B cell (primary cell): ENCODE data around the gene USP28. TPM values are rescaled to one million over a fixed set of nuclear protein-coding genes. Genes with fewer than 3 reads are reported as not detected.

Experiments used
- ATAC-seq: fragments of 200-7000 bp; cut with Tn5 transposase; one replicate; pipeline ENCODE4 v1.10.0; 2021; ENCODE audit warnings: low read depth, mild to moderate bottlenecking, moderate number of reproducible peaks, moderate library complexity
- CTCF ChIA-PET: fragments of 350-600 bp; sonication (Branson Sonifier 250); formaldehyde crosslinking; loops from one replicate; lab custom pipeline; 2021; ENCODE audit warnings: antibody characterized with exemption, inconsistent platforms; lab: Charles Lee
- POLR2A ChIA-PET: fragments of 350-600 bp; sonication (Branson Sonifier 250); formaldehyde crosslinking; loops from one replicate; lab custom pipeline; 2021; ENCODE audit warnings: antibody characterized with exemption; lab: Charles Lee
- DNase-seq: peaks from one replicate; pipeline ENCODE4 v3.0.0; 2013
- H2AFZ ChIP-seq: 2 replicates; pipeline ENCODE4 v1.6.1; 2012; ENCODE audit warnings: mild to moderate bottlenecking, low read depth, low read length; ENCODE audit not compliant: insufficient read depth, poor library complexity, severe bottlenecking
- H3K27ac ChIP-seq, 2 donors: 1 replicate in 1 of 2; 2 replicates in 1 of 2; pipeline ENCODE4 v1.5.1; 2012 to 2013; ENCODE audit warnings: low read length in 2 of 2, mild to moderate bottlenecking in 2 of 2, moderate library complexity in 1 of 2
- H3K27me3 ChIP-seq, 4 experiments: fragments of 200-600 bp in 1 of 4; sonication (generic) in 1 of 4; replicated peaks in 1 of 4; 1 replicate in 2 of 4; 2 replicates in 2 of 4; pipeline versions ENCODE4 v1.6.1 to v1.7.0; 2013 to 2016; ENCODE audit warnings: low read length in 3 of 4, mild to moderate bottlenecking in 2 of 4, mixed read lengths in 1 of 4, moderate library complexity in 1 of 4; ENCODE audit not compliant: insufficient read depth in 4 of 4, control insufficient read depth in 3 of 4; ENCODE audit errors: control extremely low read depth in 1 of 4
- H3K36me3 ChIP-seq, 2 experiments: replicated peaks in 1 of 2; 1 replicate in 1 of 2; 2 replicates in 1 of 2; pipeline versions ENCODE4 v1.6.1 to v1.7.1; 2013; ENCODE audit warnings: low read length in 1 of 2; ENCODE audit not compliant: insufficient read depth in 2 of 2, control insufficient read depth in 1 of 2; ENCODE audit errors: control extremely low read depth in 1 of 2, extremely low read depth in 1 of 2
- H3K4me1 ChIP-seq, 2 donors: fragments of 200-600 bp in 1 of 2; sonication (generic) in 1 of 2; 1 replicate in 1 of 2; 2 replicates in 1 of 2; pipeline versions ENCODE4 v1.5.1 to v1.6.1; 2013 to 2017; ENCODE audit warnings: low read length in 2 of 2; ENCODE audit not compliant: control insufficient read depth in 2 of 2, insufficient read depth in 2 of 2
- H3K4me2 ChIP-seq: replicated peaks from 2 replicates; pipeline ENCODE3; 2012; ENCODE audit warnings: mild to moderate bottlenecking, low read depth, low read length; ENCODE audit not compliant: poor library complexity, severe bottlenecking
- H3K4me3 ChIP-seq, 5 experiments: fragments of 200-600 bp in 1 of 5; sonication (generic) in 1 of 5; 1 replicate in 3 of 5; 2 replicates in 2 of 5; pipeline versions ENCODE4 v1.5.1 to v1.7.0; 2011 to 2016; ENCODE audit warnings: low read length in 4 of 5, mild to moderate bottlenecking in 4 of 5, low read depth in 2 of 5, control low read depth in 1 of 5, moderate library complexity in 1 of 5; ENCODE audit not compliant: insufficient read depth in 1 of 5; ENCODE audit errors: control extremely low read depth in 1 of 5, extremely low read depth in 1 of 5
- H3K79me2 ChIP-seq: fragments of 200-600 bp; sonication (generic); one replicate; pipeline ENCODE4 v1.6.0; 2016; ENCODE audit warnings: low read length; ENCODE audit not compliant: control insufficient read depth, insufficient read depth
- H3K9ac ChIP-seq: fragments of 200-600 bp; sonication (generic); 2 replicates; pipeline ENCODE4 v1.6.1; 2017; ENCODE audit warnings: mild to moderate bottlenecking, low read length, moderate library complexity
- H3K9me3 ChIP-seq, 3 donors: one replicate each; pipeline versions ENCODE4 v1.6.1 to v1.7.1; 2013; ENCODE audit warnings: low read length in 2 of 3; ENCODE audit not compliant: control insufficient read depth in 2 of 3, insufficient read depth in 1 of 3; ENCODE audit errors: control extremely low read depth in 1 of 3
- H4K20me1 ChIP-seq: 2 replicates; pipeline ENCODE4 v1.6.0; 2012; ENCODE audit warnings: mild to moderate bottlenecking, low read length; ENCODE audit not compliant: insufficient read depth, control insufficient read depth, poor library complexity, severe bottlenecking
- H3K27ac Mint-ChIP-seq: one replicate; pipeline ENCODE4 v1.8.0; 2021; ENCODE audit warnings: mixed read lengths
- H3K27me3 Mint-ChIP-seq: one replicate; pipeline ENCODE4 v1.8.0; 2021; ENCODE audit warnings: mixed read lengths
- H3K4me1 Mint-ChIP-seq: one replicate; pipeline ENCODE4 v1.8.0; 2021; ENCODE audit warnings: mixed read lengths
- H3K4me3 Mint-ChIP-seq: one replicate; pipeline ENCODE4 v1.8.0; 2021; ENCODE audit warnings: mixed read lengths
- H3K9me3 Mint-ChIP-seq: one replicate; pipeline ENCODE4 v1.8.0; 2022; ENCODE audit warnings: mixed read lengths; ENCODE audit not compliant: insufficient read depth
- CTCF ChIP-seq: fragments of 200-600 bp; IDR thresholded peaks from one replicate; pipeline ENCODE4 v1.8.0; 2022; ENCODE audit warnings: antibody characterized with exemption, mild to moderate bottlenecking
- EZH2 ChIP-seq: IDR thresholded peaks from 2 replicates; pipeline ENCODE4 v1.6.1; 2012; ENCODE audit warnings: borderline replicate concordance, low read depth, mild to moderate bottlenecking, moderate library complexity, low read length; ENCODE audit not compliant: insufficient read depth, poor library complexity, severe bottlenecking
- WGBS: methylation state at CpG from one replicate; pipeline ENCODE4 v1.1.5; 2013; ENCODE audit warnings: missing lambda C conversion rate; ENCODE audit not compliant: insufficient coverage; 5-methylcytosine and 5-hydroxymethylcytosine counted together
- intact Hi-C: fragments of 100-400 bp; cut with micrococcal nuclease; formaldehyde crosslinking; loops from one replicate; pipeline ENCODE4 v1.10.0; 2022
- polyA plus RNA-seq: library from polyadenylated mRNA; depleted of rRNA; stranded (reverse); fragments of >200 nt; gene quantifications from 2 replicates; pipeline ENCODE4 v1.2.3, GENCODE V29; 2012
- total RNA-seq, 2 donors: library from RNA; stranded (reverse); fragments of 120-200 nt in 1 of 2; gene quantifications; 1 replicate in 1 of 2; 2 replicates in 1 of 2; pipeline versions ENCODE4 v1.2.3 to v1.2.4, GENCODE V29; 2013 to 2022

The USP28 gene
- total and polyA plus RNA-seq, 2 donors (not counting 1 experiment from before 2014, with no cell fraction given), result 78.0 to 104 TPM

- H3K4me1 Mint-ChIP-seq, result no peaks in the 10 kb centered on the region
- H3K27ac Mint-ChIP-seq, result no peak overlapping the region
- H3K27me3 ChIP-seq, result no peaks in the 10 kb centered on the region
- no peak overlapping the region for H3K4me2 ChIP-seq
- no peak overlapping the region for H3K9ac ChIP-seq
- ChIA-PET CTCF (interaction anchor here (5.4 kb wide), 1 partner anchor 10 kb away, joined by 27 read pairs; no protein-coding TSS in a partner anchor), POLR2A (no interaction called here)
- WGBS, result 95% methylated on average over 2 of the region's 6 CpGs
- TF ChIP-seq CTCF, result no peak
- TF ChIP-seq EZH2, result no peak
- no peaks in the 10 kb centered on the region for H4K20me1 ChIP-seq
- no peaks in the 10 kb centered on the region for H3K27me3 Mint-ChIP-seq
- H3K79me2 ChIP-seq, result no peaks in the 10 kb centered on the region
- no peak overlapping the region for H3K4me3 ChIP-seq
- no peaks in the 10 kb centered on the region for H3K36me3 ChIP-seq
- intact Hi-C loops, result no loop called here
- H3K9me3 Mint-ChIP-seq, result no peaks in the 10 kb centered on the region
- DNase-seq (no peak), ATAC-seq (no peak)
- H3K4me1 ChIP-seq, result peaks cover 0 to 4% of the 10 kb centered on the region in 2 donors
- H3K4me3 Mint-ChIP-seq, result no peak overlapping the region
- no peak overlapping the region for H3K27ac ChIP-seq
- no peak overlapping the region for H2AFZ ChIP-seq
- H3K9me3 ChIP-seq, result peaks cover 0 to 4% (median 0%) of the 10 kb centered on the region in 3 donors
Observed at GRCh38 chr11:113885897-113886296, 10.5 kb upstream of the USP28 start.

GRCh38 chr11:113884361-113884836 is 9.0 kb upstream of the USP28 start:
- DNase-seq, result no peak
- no peak overlapping the region for H3K27ac Mint-ChIP-seq
- CTCF ChIA-PET, result interaction anchor here (1.2 to 5.4 kb wide), 2 partner anchors 12 to 88 kb away, joined by 4 to 27 read pairs; no protein-coding TSS in a partner anchor

More at GRCh38 chr11:113884361-113884836, 9.0 kb upstream of the USP28 start:
- Mint-ChIP-seq H3K27me3 (no peaks in the 10 kb centered on the region), H3K4me1 (no peaks in the 10 kb centered on the region), H3K4me3 (no peak overlapping the region), H3K9me3 (no peaks in the 10 kb centered on the region)
- Histone ChIP-seq H3K4me3 (no peak overlapping the region), H3K27ac (no peak overlapping the region), H3K9ac (no peak overlapping the region), H3K27me3 (no peaks in the 10 kb centered on the region), H4K20me1 (no peaks in the 10 kb centered on the region), H2AFZ (no peak overlapping the region), H3K79me2 (no peaks in the 10 kb centered on the region), H3K9me3 (peaks cover 0 to 7% (median 0%) of the 10 kb centered on the region in 3 donors), H3K4me2 (no peak overlapping the region), H3K4me1 (no peaks in the 10 kb centered on the region), H3K36me3 (no peaks in the 10 kb centered on the region)
- no peak for ATAC-seq
- intact Hi-C loops, result no loop called here
- TF ChIP-seq EZH2 (no peak), CTCF (no peak)
- 93% methylated on average over 6 of the region's 7 CpGs for WGBS
- POLR2A ChIA-PET, result interaction anchor here (0.6 to 0.8 kb wide), 2 partner anchors 93 to 1729 kb away, joined by 3 read pairs; no protein-coding TSS in a partner anchor
